Astrocyte (in vitro differentiated cells and primary cell): ENCODE data around the gene NTRK1.

Experiments
- EZH2 ChIP-seq: IDR thresholded peaks from 2 replicates; pipeline ENCODE4 v1.6.1; 2012; ENCODE audit warnings: mild to moderate bottlenecking, low read length, inconsistent platforms; ENCODE audit not compliant: insufficient read depth
- TF ChIP-seq, protein P1 (sequence below): IDR thresholded peaks from 2 replicates; pipeline ENCODE4 v1.5.1; 2011; ENCODE audit warnings: low read depth, mild to moderate bottlenecking, inconsistent platforms, low read length, moderate library complexity; ENCODE audit not compliant: insufficient read depth

DNA sequence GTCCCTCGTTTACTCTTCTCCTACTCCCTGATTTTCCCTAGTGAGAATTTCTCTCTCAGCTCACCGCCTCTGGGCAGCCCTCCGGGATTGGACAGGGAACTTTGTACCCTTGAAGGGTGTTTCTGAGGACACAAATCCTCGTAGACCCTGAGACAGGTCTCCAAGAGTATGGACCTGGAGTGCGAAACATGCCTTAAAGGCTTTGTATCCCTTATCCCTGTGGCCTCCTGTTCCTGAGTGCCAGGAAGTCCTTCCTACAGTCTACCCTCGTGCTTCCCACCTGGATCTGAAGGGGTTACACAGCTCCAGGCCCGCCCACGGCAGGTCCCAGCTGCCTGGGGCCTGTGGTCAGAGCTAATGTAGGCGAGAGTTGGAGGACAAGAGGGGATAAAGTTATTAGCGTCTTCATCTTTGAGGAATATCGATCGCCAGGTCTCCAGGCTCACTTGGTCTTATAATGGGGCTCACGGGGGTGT lies 25.3 kb downstream of the NTRK1 start:
- TF ChIP-seq, protein P1, sequence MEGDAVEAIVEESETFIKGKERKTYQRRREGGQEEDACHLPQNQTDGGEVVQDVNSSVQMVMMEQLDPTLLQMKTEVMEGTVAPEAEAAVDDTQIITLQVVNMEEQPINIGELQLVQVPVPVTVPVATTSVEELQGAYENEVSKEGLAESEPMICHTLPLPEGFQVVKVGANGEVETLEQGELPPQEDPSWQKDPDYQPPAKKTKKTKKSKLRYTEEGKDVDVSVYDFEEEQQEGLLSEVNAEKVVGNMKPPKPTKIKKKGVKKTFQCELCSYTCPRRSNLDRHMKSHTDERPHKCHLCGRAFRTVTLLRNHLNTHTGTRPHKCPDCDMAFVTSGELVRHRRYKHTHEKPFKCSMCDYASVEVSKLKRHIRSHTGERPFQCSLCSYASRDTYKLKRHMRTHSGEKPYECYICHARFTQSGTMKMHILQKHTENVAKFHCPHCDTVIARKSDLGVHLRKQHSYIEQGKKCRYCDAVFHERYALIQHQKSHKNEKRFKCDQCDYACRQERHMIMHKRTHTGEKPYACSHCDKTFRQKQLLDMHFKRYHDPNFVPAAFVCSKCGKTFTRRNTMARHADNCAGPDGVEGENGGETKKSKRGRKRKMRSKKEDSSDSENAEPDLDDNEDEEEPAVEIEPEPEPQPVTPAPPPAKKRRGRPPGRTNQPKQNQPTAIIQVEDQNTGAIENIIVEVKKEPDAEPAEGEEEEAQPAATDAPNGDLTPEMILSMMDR: no peak
- TF ChIP-seq EZH2: no peak
